HG02970 (cell line): Measurements from ENCODE around the gene DNAJC25.
"Not testable (repeated sequence)": the region's sequence is repeated elsewhere in the genome, so short reads cannot be mapped to it uniquely, and the experiment has no call there.

ENCODE experiments used
- ATAC-seq: cut with Tn5 transposase; IDR thresholded peaks from one replicate; pipeline ENCODE4 v1.9.1; 2021; ENCODE audit warnings: mild to moderate bottlenecking, moderate library complexity, moderate number of reproducible peaks; ENCODE audit not compliant: unreplicated experiment, low FRiP score

Gene DNAJC25

GRCh38 chr9:111631214-111631971 lies at the start of gene DNAJC25:
TSS of gene DNAJC25 (plus strand) at chr9:111631334. CDS start at chr9:111631408, 74 bp downstream.
- peak; percentile 99 for ATAC-seq

GRCh38 chr9:111582888-111583287 lies 48.2 kb upstream of the DNAJC25 start:
- ATAC-seq, result no peak

- no peak for ATAC-seq
Measured at GRCh38 chr9:111586378-111586777, 44.8 kb upstream of the DNAJC25 start.

- ATAC-seq, result no peak
Measured at GRCh38 chr9:111588846-111589245, 42.3 kb upstream of the DNAJC25 start.

GRCh38 chr9:111597852-111598732 lies 33.0 kb upstream of the DNAJC25 start:
- no peak for ATAC-seq

- ATAC-seq, result no peak
Measured at GRCh38 chr9:111598733-111599091, 32.4 kb upstream of the DNAJC25 start.

GRCh38 chr9:111599092-111599954 lies 31.8 kb upstream of the DNAJC25 start, which contains the start of gene PTGR1:
TSS of gene PTGR1 (minus strand) at chr9:111599647. CDS start at chr9:111597422, 2,225 bp downstream.
- no peak for ATAC-seq

- no peak for ATAC-seq
Measured at GRCh38 chr9:111599955-111600343, 31.2 kb upstream of the DNAJC25 start.

GRCh38 chr9:111601237-111602018 lies 29.7 kb upstream of the DNAJC25 start:
- no peak for ATAC-seq

- no peak for ATAC-seq
Measured at GRCh38 chr9:111603041-111603440, 28.1 kb upstream of the DNAJC25 start.

GRCh38 chr9:111604054-111604615 lies 27.0 kb upstream of the DNAJC25 start:
- no peak for ATAC-seq

- ATAC-seq, result no peak
Measured at GRCh38 chr9:111605041-111605559, 26.0 kb upstream of the DNAJC25 start.

- no peak for ATAC-seq
Measured at GRCh38 chr9:111610149-111610548, 21.0 kb upstream of the DNAJC25 start.

GRCh38 chr9:111610845-111611244 lies 20.3 kb upstream of the DNAJC25 start:
- no peak for ATAC-seq

GRCh38 chr9:111613436-111614040 lies 17.6 kb upstream of the DNAJC25 start:
- ATAC-seq, result no peak

- no peak for ATAC-seq
Measured at GRCh38 chr9:111615928-111616327, 15.2 kb upstream of the DNAJC25 start.

GRCh38 chr9:111617349-111617748 lies 13.8 kb upstream of the DNAJC25 start:
- not testable (repeated sequence) for ATAC-seq

- ATAC-seq, result no peak
Measured at GRCh38 chr9:111621895-111622480, 9.1 kb upstream of the DNAJC25 start.
